PFSK-1 (cell line): ENCODE data around the gene MYH8.

ENCODE experiments used
- FOXP2 ChIP-seq: optimal IDR thresholded peaks from 2 replicates; pipeline ENCODE3; 2011; ENCODE audit warnings: borderline replicate concordance, control low read depth, inconsistent platforms; ENCODE audit not compliant: insufficient read depth; ENCODE audit errors: extremely low read length, extremely low read depth
- POLR2AphosphoS5 ChIP-seq: IDR thresholded peaks from 2 replicates; pipeline ENCODE4 v1.6.1; 2012; ENCODE audit warnings: low read depth, mild to moderate bottlenecking, control low read depth, low read length, moderate library complexity
- REST ChIP-seq, 2 experiments: IDR thresholded peaks; 2 replicates each; pipeline versions ENCODE4 v1.6.1 to v1.8.0; 2011 to 2012; ENCODE audit warnings: low read depth in 2 of 2, low read length in 2 of 2, control low read depth in 1 of 2, inconsistent platforms in 1 of 2, mild to moderate bottlenecking in 1 of 2, moderate library complexity in 1 of 2; ENCODE audit not compliant: insufficient read depth in 1 of 2
- SIN3A ChIP-seq: IDR thresholded peaks from 2 replicates; pipeline ENCODE4 v1.6.1; 2012; ENCODE audit warnings: mild to moderate bottlenecking, low read length, moderate library complexity, borderline replicate concordance; ENCODE audit not compliant: insufficient read depth
- TAF1 ChIP-seq: IDR thresholded peaks from 2 replicates; pipeline ENCODE4 v1.6.1; 2012; ENCODE audit warnings: low read length, control low read depth, borderline replicate concordance; ENCODE audit not compliant: insufficient read depth

The MYH8 gene

GRCh38 chr17:10429421-10430045 lies 7.8 kb upstream of the MYH8 start:
- TF ChIP-seq TAF1, result no peak
- TF ChIP-seq POLR2AphosphoS5, result no peak
- TF ChIP-seq SIN3A, result no peak
- TF ChIP-seq REST (IDR thresholded peaks at IDR 0.05; ENCODE audit: insufficient read depth in 1 of 2, low read depth in 2 of 2, low read length in 2 of 2), result no peak
- TF ChIP-seq FOXP2, result no peak

DNA sequence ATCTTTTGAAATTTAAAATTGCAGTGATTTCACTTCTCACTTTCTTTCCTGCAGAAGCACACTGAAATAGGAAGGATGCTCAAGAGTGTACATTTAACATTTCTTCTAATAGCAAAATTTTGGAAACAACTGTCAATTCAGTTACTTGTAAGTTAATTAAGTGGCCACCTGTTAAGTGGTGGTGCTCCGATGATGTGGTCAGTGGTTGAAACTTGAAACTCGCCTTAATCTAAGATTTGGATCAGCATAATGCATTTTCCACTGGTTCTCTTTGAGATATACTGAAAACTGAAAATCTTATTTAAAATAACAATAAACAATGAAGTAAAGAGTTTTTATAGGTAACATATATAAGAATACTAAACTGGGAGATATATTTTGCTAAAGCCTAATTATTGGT lies 7.0 kb upstream of the MYH8 start:
- TF ChIP-seq FOXP2 (no peak), REST (IDR thresholded peaks at IDR 0.05; ENCODE audit: insufficient read depth in 1 of 2, low read depth in 2 of 2, low read length in 2 of 2) (no peak), SIN3A (no peak), POLR2AphosphoS5 (no peak), TAF1 (no peak)

- TF ChIP-seq FOXP2, result no peak
- TF ChIP-seq POLR2AphosphoS5, result no peak
- TF ChIP-seq REST (IDR thresholded peaks at IDR 0.05; ENCODE audit: insufficient read depth in 1 of 2, low read depth in 2 of 2, low read length in 2 of 2), result no peak
- no peak for TF ChIP-seq TAF1
- TF ChIP-seq SIN3A, result no peak
These were observed 539 bp downstream of the MYH8 start for GRCh38 chr17:10421211-10421610.

- TF ChIP-seq REST (IDR thresholded peaks at IDR 0.05; ENCODE audit: insufficient read depth in 1 of 2, low read depth in 2 of 2, low read length in 2 of 2) (no peak), SIN3A (no peak), POLR2AphosphoS5 (no peak), FOXP2 (no peak)
These were observed 939 bp downstream of the MYH8 start for GRCh38 chr17:10420811-10421210.

DNA sequence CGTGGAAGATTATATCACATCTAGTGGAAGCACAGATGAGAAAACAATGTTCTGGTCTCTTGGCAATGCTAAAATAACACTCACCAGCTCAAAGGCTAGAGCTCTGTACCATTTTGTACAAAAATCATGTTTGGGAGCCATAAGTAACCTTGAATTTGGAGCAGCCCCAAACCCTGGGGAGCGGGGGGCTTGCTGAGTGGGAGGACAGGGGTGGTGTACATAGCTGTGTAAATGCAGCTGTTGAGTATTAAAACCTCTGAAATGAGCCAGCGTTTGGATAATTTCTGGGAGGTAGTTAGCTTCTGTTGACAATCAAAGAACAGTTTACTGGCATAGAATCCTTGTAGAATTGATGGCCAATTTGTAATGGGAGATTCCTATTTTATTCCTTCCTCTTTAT lies 4.3 kb downstream of the MYH8 start:
- TF ChIP-seq FOXP2 (no peak), TAF1 (no peak), SIN3A (no peak), POLR2AphosphoS5 (no peak), REST (IDR thresholded peaks at IDR 0.05; ENCODE audit: insufficient read depth in 1 of 2, low read depth in 2 of 2, low read length in 2 of 2) (no peak)
